ENCODE data around the gene PRKAR1B.
A peak's percentile ranks its signal among the peaks of the same experiment; 100 is the strongest.

PRKAR1B gene

DNA sequence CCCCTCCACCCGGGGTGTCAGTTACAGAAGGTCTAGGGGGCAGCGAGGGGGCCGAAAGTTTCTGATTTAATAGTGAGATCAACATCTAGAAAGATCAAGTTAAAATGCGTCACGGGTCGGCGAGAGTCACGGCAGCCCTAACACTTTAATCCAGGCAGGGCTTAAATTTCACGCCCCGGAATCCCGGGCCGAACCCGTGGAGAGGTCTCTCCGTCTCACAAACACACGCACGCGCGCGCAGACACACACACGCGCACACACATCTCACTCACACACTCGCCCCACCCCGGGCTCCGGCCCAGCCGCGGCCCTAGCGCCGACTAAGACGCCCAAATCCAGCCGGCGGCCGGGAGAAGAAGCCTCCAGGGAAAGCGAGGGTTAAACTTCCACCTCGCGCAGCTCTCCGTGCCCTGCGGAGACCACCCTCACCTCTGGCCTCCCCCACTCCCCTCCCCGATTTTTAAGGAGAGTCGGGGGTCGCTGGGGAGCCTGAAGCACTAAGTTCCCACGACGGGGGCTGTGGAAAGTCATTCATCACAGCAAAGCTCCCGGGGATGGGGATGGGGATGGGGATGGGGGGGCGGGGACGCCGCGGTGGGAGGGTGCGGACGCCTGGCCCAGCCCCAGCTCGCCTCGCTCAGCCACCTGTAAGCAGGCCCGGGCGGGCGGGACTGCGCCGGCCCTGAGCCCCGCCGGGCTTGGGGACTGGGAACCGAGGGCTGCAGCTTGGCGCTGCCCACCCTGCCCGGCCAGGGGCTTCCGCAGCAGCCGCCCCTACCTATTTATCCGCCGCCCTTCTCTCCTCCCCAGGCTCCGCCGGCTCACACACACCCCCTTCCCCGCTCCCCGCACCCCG lies 209.1 kb downstream of the PRKAR1B start (continued):
- TF ChIP-seq, protein P1, sequence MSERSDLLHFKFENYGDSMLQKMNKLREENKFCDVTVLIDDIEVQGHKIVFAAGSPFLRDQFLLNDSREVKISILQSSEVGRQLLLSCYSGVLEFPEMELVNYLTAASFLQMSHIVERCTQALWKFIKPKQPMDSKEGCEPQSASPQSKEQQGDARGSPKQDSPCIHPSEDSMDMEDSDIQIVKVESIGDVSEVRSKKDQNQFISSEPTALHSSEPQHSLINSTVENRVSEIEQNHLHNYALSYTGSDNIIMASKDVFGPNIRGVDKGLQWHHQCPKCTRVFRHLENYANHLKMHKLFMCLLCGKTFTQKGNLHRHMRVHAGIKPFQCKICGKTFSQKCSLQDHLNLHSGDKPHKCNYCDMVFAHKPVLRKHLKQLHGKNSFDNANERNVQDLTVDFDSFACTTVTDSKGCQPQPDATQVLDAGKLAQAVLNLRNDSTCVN (tag by site-specific recombination; optimal IDR thresholded peaks at IDR 0.05) = peak; percentile 79
- TF ChIP-seq ZNF114 (tag by site-specific recombination; IDR thresholded peaks at IDR 0.05) (no peak), ZNF654 (tag by site-specific recombination; IDR thresholded peaks at IDR 0.05; ENCODE audit: low read depth) (no peak), KLF7 (tag by site-specific recombination; IDR thresholded peaks at IDR 0.05; ENCODE audit: borderline replicate concordance) (peak; percentile 33; the same call in 1 of the 2 replicates), ZNF169 (tag by site-specific recombination; IDR thresholded peaks at IDR 0.05) (no peak), ZNF514 (tag by site-specific recombination; IDR thresholded peaks at IDR 0.05) (no peak), ZNF785 (tag by site-specific recombination; IDR thresholded peaks at IDR 0.05) (no peak), ZNF776 (tag by site-specific recombination; IDR thresholded peaks at IDR 0.05; ENCODE audit: borderline replicate concordance) (no peak), ZNF19 (tag by site-specific recombination; IDR thresholded peaks at IDR 0.05; ENCODE audit: low read depth) (no peak), ZNF404 (tag by site-specific recombination; IDR thresholded peaks at IDR 0.05) (no peak), ZNF843 (tag by site-specific recombination; IDR thresholded peaks at IDR 0.05) (0 out of 2 replicates have a peak, but pooled peaks have one; percentile 33), REPIN1 (tag by site-specific recombination; IDR thresholded peaks at IDR 0.05; ENCODE audit: low read depth) (no peak), ZBTB7A (tag by site-specific recombination; IDR thresholded peaks at IDR 0.05; ENCODE audit: low read depth) (no peak), ZEB2 (tag by site-specific recombination; IDR thresholded peaks at IDR 0.05) (peak; percentile 51), ZNF248 (tag by site-specific recombination; IDR thresholded peaks at IDR 0.05) (no peak), KLF8 (tag by site-specific recombination; IDR thresholded peaks at IDR 0.05) (peak; percentile 47; the same call in 1 of the 2 replicates), ZNF558 (tag by site-specific recombination; IDR thresholded peaks at IDR 0.05) (no peak), PRDM1 (tag by site-specific recombination; IDR thresholded peaks at IDR 0.05) (0 out of 2 replicates have a peak, but pooled peaks have one; percentile 25)
- TF ChIP-seq, protein P2, sequence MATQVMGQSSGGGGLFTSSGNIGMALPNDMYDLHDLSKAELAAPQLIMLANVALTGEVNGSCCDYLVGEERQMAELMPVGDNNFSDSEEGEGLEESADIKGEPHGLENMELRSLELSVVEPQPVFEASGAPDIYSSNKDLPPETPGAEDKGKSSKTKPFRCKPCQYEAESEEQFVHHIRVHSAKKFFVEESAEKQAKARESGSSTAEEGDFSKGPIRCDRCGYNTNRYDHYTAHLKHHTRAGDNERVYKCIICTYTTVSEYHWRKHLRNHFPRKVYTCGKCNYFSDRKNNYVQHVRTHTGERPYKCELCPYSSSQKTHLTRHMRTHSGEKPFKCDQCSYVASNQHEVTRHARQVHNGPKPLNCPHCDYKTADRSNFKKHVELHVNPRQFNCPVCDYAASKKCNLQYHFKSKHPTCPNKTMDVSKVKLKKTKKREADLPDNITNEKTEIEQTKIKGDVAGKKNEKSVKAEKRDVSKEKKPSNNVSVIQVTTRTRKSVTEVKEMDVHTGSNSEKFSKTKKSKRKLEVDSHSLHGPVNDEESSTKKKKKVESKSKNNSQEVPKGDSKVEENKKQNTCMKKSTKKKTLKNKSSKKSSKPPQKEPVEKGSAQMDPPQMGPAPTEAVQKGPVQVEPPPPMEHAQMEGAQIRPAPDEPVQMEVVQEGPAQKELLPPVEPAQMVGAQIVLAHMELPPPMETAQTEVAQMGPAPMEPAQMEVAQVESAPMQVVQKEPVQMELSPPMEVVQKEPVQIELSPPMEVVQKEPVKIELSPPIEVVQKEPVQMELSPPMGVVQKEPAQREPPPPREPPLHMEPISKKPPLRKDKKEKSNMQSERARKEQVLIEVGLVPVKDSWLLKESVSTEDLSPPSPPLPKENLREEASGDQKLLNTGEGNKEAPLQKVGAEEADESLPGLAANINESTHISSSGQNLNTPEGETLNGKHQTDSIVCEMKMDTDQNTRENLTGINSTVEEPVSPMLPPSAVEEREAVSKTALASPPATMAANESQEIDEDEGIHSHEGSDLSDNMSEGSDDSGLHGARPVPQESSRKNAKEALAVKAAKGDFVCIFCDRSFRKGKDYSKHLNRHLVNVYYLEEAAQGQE (tag by site-specific recombination; IDR thresholded peaks at IDR 0.05) = no peak
- TF ChIP-seq, protein P3, sequence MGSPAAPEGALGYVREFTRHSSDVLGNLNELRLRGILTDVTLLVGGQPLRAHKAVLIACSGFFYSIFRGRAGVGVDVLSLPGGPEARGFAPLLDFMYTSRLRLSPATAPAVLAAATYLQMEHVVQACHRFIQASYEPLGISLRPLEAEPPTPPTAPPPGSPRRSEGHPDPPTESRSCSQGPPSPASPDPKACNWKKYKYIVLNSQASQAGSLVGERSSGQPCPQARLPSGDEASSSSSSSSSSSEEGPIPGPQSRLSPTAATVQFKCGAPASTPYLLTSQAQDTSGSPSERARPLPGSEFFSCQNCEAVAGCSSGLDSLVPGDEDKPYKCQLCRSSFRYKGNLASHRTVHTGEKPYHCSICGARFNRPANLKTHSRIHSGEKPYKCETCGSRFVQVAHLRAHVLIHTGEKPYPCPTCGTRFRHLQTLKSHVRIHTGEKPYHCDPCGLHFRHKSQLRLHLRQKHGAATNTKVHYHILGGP (tag by site-specific recombination; IDR thresholded peaks at IDR 0.05) = no peak
- TF ChIP-seq, protein P4, sequence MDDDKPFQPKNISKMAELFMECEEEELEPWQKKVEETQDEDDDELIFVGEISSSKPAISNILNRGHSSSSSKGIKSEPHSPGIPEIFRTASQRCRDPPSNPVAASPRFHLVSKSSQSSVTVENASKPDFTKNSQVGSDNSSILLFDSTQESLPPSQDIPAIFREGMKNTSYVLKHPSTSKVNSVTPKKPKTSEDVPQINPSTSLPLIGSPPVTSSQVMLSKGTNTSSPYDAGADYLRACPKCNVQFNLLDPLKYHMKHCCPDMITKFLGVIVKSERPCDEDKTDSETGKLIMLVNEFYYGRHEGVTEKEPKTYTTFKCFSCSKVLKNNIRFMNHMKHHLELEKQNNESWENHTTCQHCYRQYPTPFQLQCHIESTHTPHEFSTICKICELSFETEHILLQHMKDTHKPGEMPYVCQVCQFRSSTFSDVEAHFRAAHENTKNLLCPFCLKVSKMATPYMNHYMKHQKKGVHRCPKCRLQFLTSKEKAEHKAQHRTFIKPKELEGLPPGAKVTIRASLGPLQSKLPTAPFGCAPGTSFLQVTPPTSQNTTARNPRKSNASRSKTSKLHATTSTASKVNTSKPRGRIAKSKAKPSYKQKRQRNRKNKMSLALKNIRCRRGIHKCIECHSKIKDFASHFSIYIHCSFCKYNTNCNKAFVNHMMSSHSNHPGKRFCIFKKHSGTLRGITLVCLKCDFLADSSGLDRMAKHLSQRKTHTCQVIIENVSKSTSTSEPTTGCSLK (tag by site-specific recombination; IDR thresholded peaks at IDR 0.05) = no peak
- TF ChIP-seq, protein P5, sequence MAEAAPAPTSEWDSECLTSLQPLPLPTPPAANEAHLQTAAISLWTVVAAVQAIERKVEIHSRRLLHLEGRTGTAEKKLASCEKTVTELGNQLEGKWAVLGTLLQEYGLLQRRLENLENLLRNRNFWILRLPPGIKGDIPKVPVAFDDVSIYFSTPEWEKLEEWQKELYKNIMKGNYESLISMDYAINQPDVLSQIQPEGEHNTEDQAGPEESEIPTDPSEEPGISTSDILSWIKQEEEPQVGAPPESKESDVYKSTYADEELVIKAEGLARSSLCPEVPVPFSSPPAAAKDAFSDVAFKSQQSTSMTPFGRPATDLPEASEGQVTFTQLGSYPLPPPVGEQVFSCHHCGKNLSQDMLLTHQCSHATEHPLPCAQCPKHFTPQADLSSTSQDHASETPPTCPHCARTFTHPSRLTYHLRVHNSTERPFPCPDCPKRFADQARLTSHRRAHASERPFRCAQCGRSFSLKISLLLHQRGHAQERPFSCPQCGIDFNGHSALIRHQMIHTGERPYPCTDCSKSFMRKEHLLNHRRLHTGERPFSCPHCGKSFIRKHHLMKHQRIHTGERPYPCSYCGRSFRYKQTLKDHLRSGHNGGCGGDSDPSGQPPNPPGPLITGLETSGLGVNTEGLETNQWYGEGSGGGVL (tag by site-specific recombination; IDR thresholded peaks at IDR 0.05) = no peak
- TF ChIP-seq, protein P6, sequence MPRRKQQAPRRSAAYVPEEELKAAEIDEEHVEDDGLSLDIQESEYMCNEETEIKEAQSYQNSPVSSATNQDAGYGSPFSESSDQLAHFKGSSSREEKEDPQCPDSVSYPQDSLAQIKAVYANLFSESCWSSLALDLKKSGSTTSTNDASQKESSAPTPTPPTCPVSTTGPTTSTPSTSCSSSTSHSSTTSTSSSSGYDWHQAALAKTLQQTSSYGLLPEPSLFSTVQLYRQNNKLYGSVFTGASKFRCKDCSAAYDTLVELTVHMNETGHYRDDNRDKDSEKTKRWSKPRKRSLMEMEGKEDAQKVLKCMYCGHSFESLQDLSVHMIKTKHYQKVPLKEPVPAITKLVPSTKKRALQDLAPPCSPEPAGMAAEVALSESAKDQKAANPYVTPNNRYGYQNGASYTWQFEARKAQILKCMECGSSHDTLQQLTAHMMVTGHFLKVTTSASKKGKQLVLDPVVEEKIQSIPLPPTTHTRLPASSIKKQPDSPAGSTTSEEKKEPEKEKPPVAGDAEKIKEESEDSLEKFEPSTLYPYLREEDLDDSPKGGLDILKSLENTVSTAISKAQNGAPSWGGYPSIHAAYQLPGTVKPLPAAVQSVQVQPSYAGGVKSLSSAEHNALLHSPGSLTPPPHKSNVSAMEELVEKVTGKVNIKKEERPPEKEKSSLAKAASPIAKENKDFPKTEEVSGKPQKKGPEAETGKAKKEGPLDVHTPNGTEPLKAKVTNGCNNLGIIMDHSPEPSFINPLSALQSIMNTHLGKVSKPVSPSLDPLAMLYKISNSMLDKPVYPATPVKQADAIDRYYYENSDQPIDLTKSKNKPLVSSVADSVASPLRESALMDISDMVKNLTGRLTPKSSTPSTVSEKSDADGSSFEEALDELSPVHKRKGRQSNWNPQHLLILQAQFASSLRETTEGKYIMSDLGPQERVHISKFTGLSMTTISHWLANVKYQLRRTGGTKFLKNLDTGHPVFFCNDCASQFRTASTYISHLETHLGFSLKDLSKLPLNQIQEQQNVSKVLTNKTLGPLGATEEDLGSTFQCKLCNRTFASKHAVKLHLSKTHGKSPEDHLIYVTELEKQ (tag by site-specific recombination; IDR thresholded peaks at IDR 0.05; ENCODE audit: borderline replicate concordance) = no peak
- TF ChIP-seq, protein P7, sequence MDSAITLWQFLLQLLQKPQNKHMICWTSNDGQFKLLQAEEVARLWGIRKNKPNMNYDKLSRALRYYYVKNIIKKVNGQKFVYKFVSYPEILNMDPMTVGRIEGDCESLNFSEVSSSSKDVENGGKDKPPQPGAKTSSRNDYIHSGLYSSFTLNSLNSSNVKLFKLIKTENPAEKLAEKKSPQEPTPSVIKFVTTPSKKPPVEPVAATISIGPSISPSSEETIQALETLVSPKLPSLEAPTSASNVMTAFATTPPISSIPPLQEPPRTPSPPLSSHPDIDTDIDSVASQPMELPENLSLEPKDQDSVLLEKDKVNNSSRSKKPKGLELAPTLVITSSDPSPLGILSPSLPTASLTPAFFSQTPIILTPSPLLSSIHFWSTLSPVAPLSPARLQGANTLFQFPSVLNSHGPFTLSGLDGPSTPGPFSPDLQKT (IDR thresholded peaks at IDR 0.05; ENCODE audit: borderline replicate concordance, low read depth, low read length) = no peak
